C4-2B (cell line): ENCODE results near the gene TCTN3.

Experiments used
- CTCF ChIP-seq: fragments of 450-650 bp; conservative IDR thresholded peaks from 2 replicates; pipeline ENCODE4 v1.5.1; 2017; ENCODE audit warnings: mild to moderate bottlenecking
- ZFX ChIP-seq: fragments of 450-650 bp; IDR thresholded peaks from 2 replicates; pipeline ENCODE4 v1.6.1; 2017

GRCh38 chr10:95742485-95742884 lies 48.8 kb upstream of the TCTN3 start:
- no peak for TF ChIP-seq CTCF
- TF ChIP-seq ZFX, result no peak
